Measurements from ENCODE around the gene UQCRC1. TPM values are rescaled to one million over a fixed set of nuclear protein-coding genes. Genes with fewer than 3 reads are reported as not detected.

UQCRC1 gene
- total RNA-seq, 1 experiment from 2014 or later, result 227 TPM

DNA sequence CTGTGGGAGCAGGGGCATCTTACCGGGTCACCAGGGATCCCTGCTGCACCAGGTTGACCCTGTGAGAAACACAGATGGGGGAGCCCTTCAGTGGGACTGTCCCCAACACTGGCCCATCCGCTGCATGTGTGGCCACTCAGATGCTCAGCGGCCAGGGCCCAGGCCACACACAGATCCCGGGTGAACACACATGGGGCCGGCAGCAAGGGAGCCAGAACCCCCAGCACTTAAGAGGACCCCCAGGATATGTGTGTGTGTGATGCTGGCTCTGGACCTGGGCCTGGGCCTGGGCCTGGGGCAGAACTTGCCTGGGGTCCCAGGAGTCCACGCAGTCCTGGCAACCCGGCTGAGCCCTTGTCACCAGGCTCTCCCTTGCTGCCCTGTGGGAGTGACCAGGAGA lies 41.0 kb downstream of the UQCRC1 start:
- no peak overlapping the region for H3K4me3 ChIP-seq (ENCODE audit: low read depth in 2 of 2, low read length in 2 of 2)
- TF ChIP-seq POLR2AphosphoS5 (IDR thresholded peaks at IDR 0.05; ENCODE audit: low read depth, low read length) (no peak), CTCF (IDR thresholded peaks at IDR 0.05) (no peak), TCF7L2 (IDR thresholded peaks at IDR 0.05; ENCODE audit: low read depth, low read length) (no peak), SIN3A (IDR thresholded peaks at IDR 0.05; ENCODE audit: borderline replicate concordance, insufficient read depth, low read depth, low read length) (no peak)
- TF ChIP-seq, protein P1, sequence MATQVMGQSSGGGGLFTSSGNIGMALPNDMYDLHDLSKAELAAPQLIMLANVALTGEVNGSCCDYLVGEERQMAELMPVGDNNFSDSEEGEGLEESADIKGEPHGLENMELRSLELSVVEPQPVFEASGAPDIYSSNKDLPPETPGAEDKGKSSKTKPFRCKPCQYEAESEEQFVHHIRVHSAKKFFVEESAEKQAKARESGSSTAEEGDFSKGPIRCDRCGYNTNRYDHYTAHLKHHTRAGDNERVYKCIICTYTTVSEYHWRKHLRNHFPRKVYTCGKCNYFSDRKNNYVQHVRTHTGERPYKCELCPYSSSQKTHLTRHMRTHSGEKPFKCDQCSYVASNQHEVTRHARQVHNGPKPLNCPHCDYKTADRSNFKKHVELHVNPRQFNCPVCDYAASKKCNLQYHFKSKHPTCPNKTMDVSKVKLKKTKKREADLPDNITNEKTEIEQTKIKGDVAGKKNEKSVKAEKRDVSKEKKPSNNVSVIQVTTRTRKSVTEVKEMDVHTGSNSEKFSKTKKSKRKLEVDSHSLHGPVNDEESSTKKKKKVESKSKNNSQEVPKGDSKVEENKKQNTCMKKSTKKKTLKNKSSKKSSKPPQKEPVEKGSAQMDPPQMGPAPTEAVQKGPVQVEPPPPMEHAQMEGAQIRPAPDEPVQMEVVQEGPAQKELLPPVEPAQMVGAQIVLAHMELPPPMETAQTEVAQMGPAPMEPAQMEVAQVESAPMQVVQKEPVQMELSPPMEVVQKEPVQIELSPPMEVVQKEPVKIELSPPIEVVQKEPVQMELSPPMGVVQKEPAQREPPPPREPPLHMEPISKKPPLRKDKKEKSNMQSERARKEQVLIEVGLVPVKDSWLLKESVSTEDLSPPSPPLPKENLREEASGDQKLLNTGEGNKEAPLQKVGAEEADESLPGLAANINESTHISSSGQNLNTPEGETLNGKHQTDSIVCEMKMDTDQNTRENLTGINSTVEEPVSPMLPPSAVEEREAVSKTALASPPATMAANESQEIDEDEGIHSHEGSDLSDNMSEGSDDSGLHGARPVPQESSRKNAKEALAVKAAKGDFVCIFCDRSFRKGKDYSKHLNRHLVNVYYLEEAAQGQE (IDR thresholded peaks at IDR 0.05; ENCODE audit: insufficient read depth in 1 of 2, low read depth in 2 of 2, low read length in 1 of 2), result no peak
- ATAC-seq, result no peak
- POLR2A ChIA-PET, result no interaction called here
- no peak for DNase-seq (ENCODE audit: low read depth, low spot score)
- no peaks in the 10 kb centered on the region for H3K9me3 ChIP-seq (ENCODE audit: control insufficient read depth, insufficient read depth, low read depth, low read length)
- no peaks in the 10 kb centered on the region for H3K36me3 ChIP-seq (ENCODE audit: control insufficient read depth, insufficient read depth, low read length)
- H3K27me3 ChIP-seq (ENCODE audit: control insufficient read depth, insufficient read depth, low read length), result no peaks in the 10 kb centered on the region
- H3K27ac ChIP-seq (ENCODE audit: low read length), result no peak overlapping the region
- BruUV-seq (replicated peaks), result no TSS peak
- CTCF ChIA-PET, result no interaction called here
- peaks cover 10% of the 10 kb centered on the region for H3K4me1 ChIP-seq (ENCODE audit: control insufficient read depth, insufficient read depth, low read length)
- in situ Hi-C loops (cut with HindIII; ENCODE audit: low pct_unique_long_range_greater_than_20kb, low sequenced_read_pairs) (no loop called here), intact Hi-C loops (cut with micrococcal nuclease; ENCODE audit: unreplicated experiment) (no loop called here)

- CTCF ChIA-PET, result no interaction called here
- POLR2A ChIA-PET, result no interaction called here
- no peaks in the 10 kb centered on the region for H3K36me3 ChIP-seq (ENCODE audit: control insufficient read depth, insufficient read depth, low read length)
- DNase-seq (ENCODE audit: low read depth, low spot score) (no peak), ATAC-seq (no peak)
- TF ChIP-seq, protein P1 (IDR thresholded peaks at IDR 0.05; ENCODE audit: insufficient read depth in 1 of 2, low read depth in 2 of 2, low read length in 1 of 2), result no peak
- TF ChIP-seq POLR2AphosphoS5 (IDR thresholded peaks at IDR 0.05; ENCODE audit: low read depth, low read length), result no peak
- TF ChIP-seq TCF7L2 (IDR thresholded peaks at IDR 0.05; ENCODE audit: low read depth, low read length), result no peak
- no peak for TF ChIP-seq CTCF (IDR thresholded peaks at IDR 0.05)
- no peak for TF ChIP-seq SIN3A (IDR thresholded peaks at IDR 0.05; ENCODE audit: borderline replicate concordance, insufficient read depth, low read depth, low read length)
- H3K9me3 ChIP-seq (ENCODE audit: control insufficient read depth, insufficient read depth, low read depth, low read length), result no peaks in the 10 kb centered on the region
- no peak overlapping the region for H3K27ac ChIP-seq (ENCODE audit: low read length)
- intact Hi-C loops (cut with micrococcal nuclease; ENCODE audit: unreplicated experiment), result no loop called here
- H3K4me1 ChIP-seq (ENCODE audit: control insufficient read depth, insufficient read depth, low read length), result peaks cover 11% of the 10 kb centered on the region
- in situ Hi-C loops (cut with HindIII; ENCODE audit: low pct_unique_long_range_greater_than_20kb, low sequenced_read_pairs), result no loop called here
- BruUV-seq (replicated peaks), result no TSS peak
- H3K27me3 ChIP-seq (ENCODE audit: control insufficient read depth, insufficient read depth, low read length), result no peaks in the 10 kb centered on the region
- H3K4me3 ChIP-seq (ENCODE audit: low read depth in 2 of 2, low read length in 2 of 2), result no peak overlapping the region
Measured at GRCh38 chr3:48567500-48567899, 41.9 kb downstream of the UQCRC1 start.
